Breast epithelium (tissue), 4 donors: ENCODE results near the gene ADRA1B. TPM values are rescaled to one million over a fixed set of nuclear protein-coding genes. Genes with fewer than 3 reads are reported as not detected.

Experiments used
- DNase-seq, 2 donors: peaks; one replicate each; pipeline ENCODE4 v3.0.0-alpha.2; 2019; ENCODE audit warnings: low spot score in 2 of 2
- H3K27ac ChIP-seq, 2 donors: fragments of 200-600 bp; sonication (generic) in 1 of 2; one replicate each; pipeline ENCODE4 v1.5.1; 2016 to 2019; ENCODE audit warnings: mild to moderate bottlenecking in 1 of 2
- H3K27me3 ChIP-seq, 2 donors: fragments of 200-600 bp; sonication (generic) in 1 of 2; one replicate each; pipeline versions ENCODE4 v1.5.1 to v1.6.0; 2017 to 2019; ENCODE audit warnings: control low read depth in 1 of 2, mild to moderate bottlenecking in 1 of 2
- H3K36me3 ChIP-seq: fragments of 200-600 bp; one replicate; pipeline ENCODE4 v1.5.1; 2019
- H3K4me1 ChIP-seq, 2 donors: fragments of 200-600 bp; sonication (generic); one replicate each; pipeline ENCODE4 v1.5.1; 2016 to 2019; ENCODE audit warnings: control low read depth in 1 of 2
- H3K4me3 ChIP-seq, 3 donors: fragments of 200-600 bp; sonication (generic); 1 replicate in 2 of 3; 2 replicates in 1 of 3; pipeline ENCODE4 v1.5.1; 2016 to 2019; ENCODE audit warnings: mild to moderate bottlenecking in 3 of 3, moderate library complexity in 2 of 3
- H3K9me3 ChIP-seq, 2 donors: fragments of 200-600 bp; sonication (generic) in 1 of 2; one replicate each; pipeline ENCODE4 v1.5.1; 2016 to 2019; ENCODE audit warnings: control low read depth in 1 of 2
- CTCF ChIP-seq, 3 donors: fragments of 450-650 bp; IDR thresholded peaks; one replicate each; pipeline ENCODE4 v1.5.1; 2016 to 2017; ENCODE audit warnings: antibody characterized with exemption in 3 of 3, mild to moderate bottlenecking in 3 of 3, moderate library complexity in 3 of 3
- POLR2A ChIP-seq: fragments of 450-650 bp; IDR thresholded peaks from one replicate; pipeline ENCODE4 v1.6.1; 2016; ENCODE audit warnings: antibody characterized with exemption, mild to moderate bottlenecking, moderate library complexity
- POLR2AphosphoS5 ChIP-seq, 3 donors: sonication (generic); formaldehyde crosslinking; IDR thresholded peaks; one replicate each; pipeline ENCODE4 v1.6.1; 2017; ENCODE audit warnings: antibody characterized with exemption in 3 of 3
- intact Hi-C: fragments of 100-400 bp; cut with DNase I; formaldehyde crosslinking; loops from one replicate; pipeline ENCODE4 v1.15.1; 2023; ENCODE audit warnings: low total_unique reads
- total RNA-seq, 3 donors: library from RNA; depleted of rRNA; stranded (reverse); fragments of >200 nt; gene quantifications; one replicate each; pipeline ENCODE4 v1.1.0, GENCODE V29; 2016

Gene ADRA1B
- total RNA-seq, 3 donors from 2014 or later, result 0.33 to 2.9 (median 0.88) TPM

GRCh38 chr5:160020266-160020770 is 104.0 kb downstream of the ADRA1B start:
- Histone ChIP-seq H3K4me3 (no peak overlapping the region), H3K27ac (no peak overlapping the region), H3K9me3 (no peaks in the 10 kb centered on the region), H3K27me3 (no peaks in the 10 kb centered on the region), H3K36me3 (no peaks in the 10 kb centered on the region), H3K4me1 (no peaks in the 10 kb centered on the region)
- TF ChIP-seq CTCF (IDR thresholded peaks at IDR 0.05) (no peak), POLR2A (no peak), POLR2AphosphoS5 (IDR thresholded peaks at IDR 0.05) (no peak)
- intact Hi-C loops, result loop anchor here (10.0 kb wide), 2 partner anchors 54 to 324 kb away; no protein-coding TSS in a partner anchor
- no peak for DNase-seq

- intact Hi-C loops, result loop anchor here (10.0 kb wide), 2 partner anchors 54 to 324 kb away; no protein-coding TSS in a partner anchor
- Histone ChIP-seq H3K27me3 (no peaks in the 10 kb centered on the region), H3K36me3 (no peaks in the 10 kb centered on the region), H3K27ac (no peak overlapping the region), H3K4me1 (no peaks in the 10 kb centered on the region), H3K9me3 (no peaks in the 10 kb centered on the region), H3K4me3 (no peak overlapping the region)
- TF ChIP-seq POLR2A (no peak), CTCF (IDR thresholded peaks at IDR 0.05) (no peak), POLR2AphosphoS5 (IDR thresholded peaks at IDR 0.05) (no peak)
- DNase-seq, result no peak
These were observed 104.7 kb downstream of the ADRA1B start for GRCh38 chr5:160020964-160021363.

GRCh38 chr5:160021831-160022446 is 105.7 kb downstream of the ADRA1B start:
- Histone ChIP-seq H3K36me3 (no peaks in the 10 kb centered on the region), H3K9me3 (no peaks in the 10 kb centered on the region), H3K27ac (no peak overlapping the region), H3K4me3 (no peak overlapping the region), H3K4me1 (no peaks in the 10 kb centered on the region), H3K27me3 (no peaks in the 10 kb centered on the region)
- DNase-seq, result no peak
- TF ChIP-seq CTCF (IDR thresholded peaks at IDR 0.05) (peak; percentile 76 to 82 (median 79)), POLR2A (no peak)
- intact Hi-C loops, result loop anchor here (10.0 kb wide), 2 partner anchors 53 to 323 kb away; no protein-coding TSS in a partner anchor

Other genes with a start within 250 kb of the ADRA1B start
- gene TTC1, start 92.7 kb downstream of the ADRA1B start, total RNA-seq, result 10 to 100 TPM; 36.3 to 45.2 (median 41.0) TPM
- gene PWWP2A, start 203.0 kb downstream of the ADRA1B start, total RNA-seq, result 10 to 100 TPM; 29.8 to 45.8 (median 39.3) TPM